Activated CD4-positive, alpha-beta memory T cell treated with anti-CD3 and anti-CD28 coated beads, Interleukin-2, amount 10 ng/mL, durations not matched to agents 7 days and 5 days (primary cell): ENCODE results near the gene IDH3G. TPM values are rescaled to one million over a fixed set of nuclear protein-coding genes. Genes with fewer than 3 reads are reported as not detected.
"Not testable (repeated sequence)": the region's sequence is repeated elsewhere in the genome, so short reads cannot be mapped to it uniquely, and the experiment has no call there.

Experiments used
- CTCF ChIA-PET: fragments of 350-600 bp; sonication (Branson Sonifier 250); formaldehyde crosslinking; loops from one replicate; lab custom pipeline; 2021; ENCODE audit warnings: antibody characterized with exemption, inconsistent platforms; lab: Charles Lee
- POLR2A ChIA-PET: fragments of 350-600 bp; sonication (Branson Sonifier 250); formaldehyde crosslinking; loops from one replicate; lab custom pipeline; 2021; ENCODE audit warnings: antibody characterized with exemption; lab: Charles Lee
- DNase-seq: peaks from one replicate; pipeline ENCODE4 v3.0.0-alpha.2; 2020
- H3K27ac Mint-ChIP-seq: one replicate; pipeline ENCODE4 v1.8.0; 2021; ENCODE audit warnings: mild to moderate bottlenecking, mixed read lengths
- H3K27me3 Mint-ChIP-seq: one replicate; pipeline ENCODE4 v1.8.0; 2021; ENCODE audit warnings: mixed read lengths
- H3K36me3 Mint-ChIP-seq: one replicate; pipeline ENCODE4 v1.8.0; 2021; ENCODE audit warnings: low read depth, mixed read lengths
- H3K4me1 Mint-ChIP-seq: one replicate; pipeline ENCODE4 v1.8.0; 2021; ENCODE audit warnings: mixed read lengths
- H3K4me3 Mint-ChIP-seq: one replicate; pipeline ENCODE4 v1.8.0; 2021; ENCODE audit warnings: mild to moderate bottlenecking, mixed read lengths
- H3K9me3 Mint-ChIP-seq: one replicate; pipeline ENCODE4 v1.8.0; 2021; ENCODE audit warnings: mixed read lengths
- total RNA-seq, 2 experiments: library from RNA; stranded (reverse); gene quantifications; one replicate each; pipeline ENCODE4 v1.2.3, GENCODE V29; 2021

IDH3G gene
- total RNA-seq, 2 experiments from 2014 or later = 62.4 to 64.8 TPM

DNA sequence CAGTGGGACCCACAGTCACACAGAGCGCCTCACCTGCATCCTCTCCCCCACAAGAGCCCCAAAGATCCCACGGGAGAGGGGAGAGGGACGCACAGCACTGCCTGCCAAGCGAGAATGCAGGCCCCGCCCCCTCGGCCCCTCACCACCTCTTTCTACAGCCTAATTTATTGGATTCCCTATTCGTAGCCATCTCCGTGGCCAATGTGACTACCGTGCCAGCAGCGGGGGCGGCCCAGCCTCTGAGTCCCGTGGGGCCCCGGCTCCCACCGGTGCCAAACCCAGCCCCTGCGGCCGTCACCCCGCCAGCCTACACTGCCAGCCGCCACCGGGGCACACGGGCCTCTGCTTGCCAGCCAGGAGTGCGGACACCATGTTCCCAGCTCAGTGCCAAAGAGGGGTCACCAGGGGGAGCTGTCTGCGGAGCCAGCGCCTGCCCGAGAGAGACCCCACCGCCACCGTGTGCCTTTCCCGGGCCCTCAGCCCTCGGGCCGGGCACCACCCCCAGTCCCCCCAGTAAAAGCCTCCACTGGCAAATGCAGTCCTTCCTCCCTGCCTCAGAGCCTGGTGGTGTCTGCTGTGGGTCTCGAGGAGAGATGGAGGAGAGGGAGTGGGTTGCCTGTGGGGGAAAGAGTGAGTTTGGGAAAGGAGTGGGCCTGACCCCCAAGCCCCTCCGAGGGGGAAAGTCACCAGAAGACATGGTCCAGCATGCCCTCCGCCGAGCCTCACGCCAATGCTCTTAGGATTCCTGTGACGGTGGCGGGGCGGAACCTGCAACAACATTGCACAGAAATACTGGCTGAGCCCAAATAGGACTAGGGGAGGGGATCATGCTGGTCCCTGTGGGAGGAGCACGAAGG is 49.7 kb downstream of the IDH3G start:
- Mint-ChIP-seq H3K4me3 (no peak overlapping the region), H3K4me1 (peaks cover 20% of the 10 kb centered on the region), H3K9me3 (no peaks in the 10 kb centered on the region), H3K36me3 (peaks cover 3% of the 10 kb centered on the region), H3K27ac (no peak overlapping the region), H3K27me3 (peaks cover 13% of the 10 kb centered on the region)
- POLR2A ChIA-PET = no interaction called here
- DNase-seq = no peak
- CTCF ChIA-PET = no interaction called here

- CTCF ChIA-PET, H3K27ac Mint-ChIP-seq, H3K4me3 Mint-ChIP-seq, H3K36me3 Mint-ChIP-seq, H3K9me3 Mint-ChIP-seq, DNase-seq, POLR2A ChIA-PET: not testable (repeated sequence)
- peaks cover 10% of the 10 kb centered on the region for H3K27me3 Mint-ChIP-seq
- peaks cover 25% of the 10 kb centered on the region for H3K4me1 Mint-ChIP-seq
Measured at GRCh38 chrX:153743468-153744209, 50.5 kb downstream of the IDH3G start.

DNA sequence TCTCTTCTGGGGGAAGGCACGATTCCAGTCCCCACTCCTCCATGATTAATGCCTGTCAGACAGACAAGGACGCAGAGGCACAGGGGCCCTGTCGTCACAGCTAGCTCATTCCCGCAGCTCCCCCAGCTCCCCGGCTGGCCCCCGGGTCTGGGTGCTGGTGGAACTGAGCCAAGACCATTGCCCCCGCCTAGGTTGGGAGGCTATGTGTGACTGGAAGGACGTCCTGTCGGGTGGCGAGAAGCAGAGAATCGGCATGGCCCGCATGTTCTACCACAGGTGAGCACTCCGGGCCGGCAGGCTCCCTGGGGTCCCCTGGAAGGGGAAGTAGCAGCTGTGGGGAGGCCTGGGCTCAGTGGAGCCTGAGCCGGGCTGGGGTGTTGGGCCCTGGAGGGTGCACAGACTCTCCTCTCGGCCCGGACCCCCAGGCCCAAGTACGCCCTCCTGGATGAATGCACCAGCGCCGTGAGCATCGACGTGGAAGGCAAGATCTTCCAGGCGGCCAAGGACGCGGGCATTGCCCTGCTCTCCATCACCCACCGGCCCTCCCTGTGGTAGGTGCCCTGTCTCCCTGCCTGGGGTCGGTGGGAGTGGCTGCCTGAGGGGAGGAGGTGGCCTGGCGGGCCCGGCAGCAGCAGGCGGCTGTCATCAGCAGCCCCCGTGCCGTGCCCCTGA is 51.2 kb downstream of the IDH3G start:
- peaks cover 10% of the 10 kb centered on the region for H3K27me3 Mint-ChIP-seq
- POLR2A ChIA-PET, H3K27ac Mint-ChIP-seq, DNase-seq, H3K36me3 Mint-ChIP-seq, H3K9me3 Mint-ChIP-seq, CTCF ChIA-PET, H3K4me3 Mint-ChIP-seq: not testable (repeated sequence)
- peaks cover 25% of the 10 kb centered on the region for H3K4me1 Mint-ChIP-seq

DNA sequence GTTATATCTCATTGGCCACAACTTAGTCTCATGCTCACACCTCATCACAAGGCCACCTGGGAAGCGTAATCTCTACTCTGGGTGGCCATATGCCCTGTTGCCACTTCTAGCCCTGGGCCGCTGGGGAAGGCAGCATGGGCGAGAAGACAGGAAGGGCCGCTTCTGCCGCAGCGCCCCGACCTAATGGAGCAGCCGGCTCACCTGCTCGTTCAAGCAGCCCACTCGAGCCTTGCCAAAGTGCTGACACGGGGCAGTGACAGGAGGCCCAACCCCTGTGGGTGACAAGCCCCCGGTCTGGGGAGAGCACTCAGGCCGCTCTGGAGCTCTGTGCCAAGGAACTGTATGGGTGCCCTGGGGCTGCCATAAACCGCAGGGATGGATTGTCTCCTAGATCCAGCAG is 52.1 kb downstream of the IDH3G start:
- POLR2A ChIA-PET, H3K27ac Mint-ChIP-seq, H3K36me3 Mint-ChIP-seq, H3K4me3 Mint-ChIP-seq, H3K9me3 Mint-ChIP-seq, CTCF ChIA-PET, DNase-seq: not testable (repeated sequence)
- Mint-ChIP-seq H3K4me1 (peaks cover 25% of the 10 kb centered on the region), H3K27me3 (peaks cover 10% of the 10 kb centered on the region)

GRCh38 chrX:153741446-153741845 is 52.7 kb downstream of the IDH3G start:
- no peak overlapping the region for H3K4me3 Mint-ChIP-seq
- POLR2A ChIA-PET = no interaction called here

GRCh38 chrX:153740631-153741222 is 53.4 kb downstream of the IDH3G start:
- H3K9me3 Mint-ChIP-seq = no peaks in the 10 kb centered on the region
- H3K27me3 Mint-ChIP-seq = peaks cover 7% of the 10 kb centered on the region
- POLR2A ChIA-PET = interaction anchor here (1.0 to 1.6 kb wide), 2 partner anchors 10 to 53 kb away, joined by 3 to 5 read pairs; partner anchors contain the start of genes IDH3G and SSR4
- no peak for DNase-seq
- CTCF ChIA-PET = no interaction called here
- H3K36me3 Mint-ChIP-seq = peaks cover 5% of the 10 kb centered on the region
- H3K4me3 Mint-ChIP-seq = peak overlapping the region; percentile 61
- peaks cover 29% of the 10 kb centered on the region for H3K4me1 Mint-ChIP-seq
- peak overlapping the region; percentile 75 for H3K27ac Mint-ChIP-seq

More at GRCh38 chrX:153741446-153741845, 52.7 kb downstream of the IDH3G start:
- peaks cover 10% of the 10 kb centered on the region for H3K27me3 Mint-ChIP-seq
- H3K27ac Mint-ChIP-seq = no peak overlapping the region
- CTCF ChIA-PET = no interaction called here
- no peaks in the 10 kb centered on the region for H3K9me3 Mint-ChIP-seq
- DNase-seq = no peak
- peaks cover 27% of the 10 kb centered on the region for H3K4me1 Mint-ChIP-seq
- H3K36me3 Mint-ChIP-seq = peaks cover 5% of the 10 kb centered on the region

GRCh38 chrX:153739754-153740486 is 54.3 kb downstream of the IDH3G start:
- CTCF ChIA-PET = no interaction called here
- Mint-ChIP-seq H3K36me3 (peaks cover 13% of the 10 kb centered on the region), H3K27me3 (peaks cover 4% of the 10 kb centered on the region), H3K4me3 (peak overlapping the region; percentile 61), H3K27ac (peak overlapping the region; percentile 75), H3K9me3 (no peaks in the 10 kb centered on the region), H3K4me1 (peaks cover 37% of the 10 kb centered on the region)
- peak; percentile 56 for DNase-seq
- POLR2A ChIA-PET = interaction anchor here (0.6 to 1.6 kb wide), 3 partner anchors 9 to 54 kb away, joined by 3 to 5 read pairs (median 3); partner anchors contain the start of genes IDH3G and SSR4

- Mint-ChIP-seq H3K4me1 (peaks cover 40% of the 10 kb centered on the region), H3K27ac (no peak overlapping the region), H3K9me3 (no peaks in the 10 kb centered on the region), H3K4me3 (no peak overlapping the region), H3K36me3 (peaks cover 21% of the 10 kb centered on the region), H3K27me3 (no peaks in the 10 kb centered on the region)
- ChIA-PET POLR2A (interaction anchor here (1.0 kb wide), 1 partner anchor 10 kb away, joined by 4 read pairs; no protein-coding TSS in a partner anchor), CTCF (no interaction called here)
- DNase-seq = no peak
Measured at GRCh38 chrX:153738056-153738605, 56.0 kb downstream of the IDH3G start.

GRCh38 chrX:153736871-153737441 is 57.2 kb downstream of the IDH3G start:
- Mint-ChIP-seq H3K9me3 (no peaks in the 10 kb centered on the region), H3K36me3 (peaks cover 27% of the 10 kb centered on the region), H3K27ac (no peak overlapping the region), H3K4me3 (no peak overlapping the region), H3K27me3 (no peaks in the 10 kb centered on the region), H3K4me1 (peaks cover 43% of the 10 kb centered on the region)
- no peak for DNase-seq
- POLR2A ChIA-PET = interaction anchor here (0.9 to 1.1 kb wide), 2 partner anchors 188 to 234 kb away, joined by 3 to 5 read pairs; partner anchors contain the start of gene HCFC1
- CTCF ChIA-PET = no interaction called here

DNA sequence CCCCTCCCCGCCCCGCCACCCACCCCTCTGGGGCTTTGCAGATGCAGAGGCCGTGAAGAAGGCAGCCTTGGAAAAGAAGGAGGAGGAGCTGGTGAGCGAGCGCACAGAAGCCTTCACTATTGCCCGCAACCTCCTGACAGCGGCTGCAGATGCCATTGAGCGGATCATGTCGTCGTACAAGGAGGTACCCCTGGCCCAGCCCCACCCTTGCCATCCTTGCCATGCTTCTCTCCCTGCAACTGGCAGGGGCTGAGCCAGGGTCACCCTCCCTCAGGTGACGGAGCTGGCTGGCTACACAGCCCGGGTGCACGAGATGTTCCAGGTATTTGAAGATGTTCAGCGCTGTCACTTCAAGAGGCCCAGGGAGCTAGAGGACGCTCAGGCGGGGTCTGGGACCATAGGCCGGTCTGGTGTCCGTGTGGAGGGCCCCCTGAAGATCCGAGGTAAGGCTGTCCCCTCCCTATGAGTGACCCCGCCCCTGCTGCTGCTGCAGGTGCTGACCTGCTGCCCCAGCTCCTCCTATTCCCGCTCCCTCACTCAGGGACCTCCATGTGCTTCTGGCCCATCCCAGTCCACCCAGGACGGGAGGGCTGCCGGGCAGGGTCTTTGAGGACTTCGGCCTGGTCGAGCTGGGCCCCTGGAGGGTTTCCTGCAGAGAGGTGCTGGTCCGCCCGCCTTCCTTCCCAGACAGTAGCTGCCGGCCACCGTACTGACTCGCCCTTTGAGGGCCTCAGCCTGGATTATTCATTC is 57.9 kb downstream of the IDH3G start:
- no peak overlapping the region for H3K27ac Mint-ChIP-seq
- ChIA-PET POLR2A (interaction anchor here (0.9 to 1.1 kb wide), 2 partner anchors 189 to 235 kb away, joined by 3 to 5 read pairs; partner anchors contain the start of gene HCFC1), CTCF (interaction anchor here (1.9 kb wide), 1 partner anchor 9 kb away, joined by 6 read pairs; no protein-coding TSS in a partner anchor)
- DNase-seq = no peak
- peaks cover 49% of the 10 kb centered on the region for H3K4me1 Mint-ChIP-seq
- H3K9me3 Mint-ChIP-seq = no peaks in the 10 kb centered on the region
- H3K27me3 Mint-ChIP-seq = no peaks in the 10 kb centered on the region
- H3K36me3 Mint-ChIP-seq = peaks cover 34% of the 10 kb centered on the region
- no peak overlapping the region for H3K4me3 Mint-ChIP-seq
